CD4-positive, alpha-beta T cell treated with Interleukin-17A for 1 hour (primary cell): ENCODE data around the gene LPIN1.
A peak's percentile ranks its signal among the peaks of the same experiment; 100 is the strongest.

Experiments used
- DNase-seq: peaks from one replicate; pipeline ENCODE4 v3.0.0-alpha.2; 2020

Gene LPIN1, protein sequence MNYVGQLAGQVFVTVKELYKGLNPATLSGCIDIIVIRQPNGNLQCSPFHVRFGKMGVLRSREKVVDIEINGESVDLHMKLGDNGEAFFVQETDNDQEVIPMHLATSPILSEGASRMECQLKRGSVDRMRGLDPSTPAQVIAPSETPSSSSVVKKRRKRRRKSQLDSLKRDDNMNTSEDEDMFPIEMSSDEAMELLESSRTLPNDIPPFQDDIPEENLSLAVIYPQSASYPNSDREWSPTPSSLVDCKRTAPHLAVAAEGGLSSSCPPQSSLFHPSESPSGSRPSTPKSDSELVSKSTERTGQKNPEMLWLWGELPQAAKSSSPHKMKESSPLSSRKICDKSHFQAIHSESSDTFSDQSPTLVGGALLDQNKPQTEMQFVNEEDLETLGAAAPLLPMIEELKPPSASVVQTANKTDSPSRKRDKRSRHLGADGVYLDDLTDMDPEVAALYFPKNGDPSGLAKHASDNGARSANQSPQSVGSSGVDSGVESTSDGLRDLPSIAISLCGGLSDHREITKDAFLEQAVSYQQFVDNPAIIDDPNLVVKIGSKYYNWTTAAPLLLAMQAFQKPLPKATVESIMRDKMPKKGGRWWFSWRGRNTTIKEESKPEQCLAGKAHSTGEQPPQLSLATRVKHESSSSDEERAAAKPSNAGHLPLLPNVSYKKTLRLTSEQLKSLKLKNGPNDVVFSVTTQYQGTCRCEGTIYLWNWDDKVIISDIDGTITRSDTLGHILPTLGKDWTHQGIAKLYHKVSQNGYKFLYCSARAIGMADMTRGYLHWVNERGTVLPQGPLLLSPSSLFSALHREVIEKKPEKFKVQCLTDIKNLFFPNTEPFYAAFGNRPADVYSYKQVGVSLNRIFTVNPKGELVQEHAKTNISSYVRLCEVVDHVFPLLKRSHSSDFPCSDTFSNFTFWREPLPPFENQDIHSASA

DNA sequence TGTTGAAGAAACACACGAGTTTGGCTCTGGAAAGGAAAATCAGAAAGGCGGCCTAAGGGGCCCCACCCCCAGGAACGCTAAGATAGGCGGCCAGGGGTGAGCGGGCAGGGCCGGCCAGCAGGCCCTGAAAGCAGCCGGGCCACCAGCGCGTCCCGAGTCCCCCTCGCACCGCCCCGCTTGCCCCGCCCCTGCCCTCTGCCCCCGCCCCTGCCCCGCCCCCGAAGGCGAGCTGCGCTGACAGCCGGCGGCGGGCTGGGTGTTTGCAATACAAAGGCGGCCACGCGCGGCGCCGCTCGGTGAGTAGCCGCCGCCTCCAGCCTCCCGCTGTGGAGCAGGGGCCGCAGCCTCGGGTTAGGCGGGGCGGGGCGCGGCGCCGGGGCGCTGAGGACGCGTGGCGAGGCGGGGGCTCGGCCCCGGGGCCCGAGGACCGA is at the start of gene LPIN1:
TSS of gene LPIN1 (plus strand) at position 257 of the 431 bp plus-strand sequence. CDS start 18,910 bp downstream, outside the sequence.
- peak; percentile 90 for DNase-seq

DNA sequence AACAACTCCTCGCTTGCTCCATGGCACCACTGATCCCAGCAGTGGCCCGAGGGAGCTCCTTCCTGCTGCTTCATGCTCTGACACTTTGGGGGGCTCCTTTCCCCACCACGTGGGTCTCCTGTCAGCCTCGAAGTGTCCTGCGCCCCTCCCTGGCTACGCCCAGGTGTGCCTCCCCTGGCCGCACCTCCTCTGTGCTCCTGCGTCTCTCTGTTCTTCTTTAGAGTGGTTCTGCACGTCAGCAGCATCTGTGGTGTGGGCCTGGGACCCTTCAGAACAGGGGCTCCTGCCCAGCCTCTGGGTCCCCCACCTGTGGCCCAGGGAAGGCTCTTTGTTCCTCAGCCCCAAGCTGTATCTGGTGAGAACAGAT is 49.7 kb upstream of the LPIN1 start:
- DNase-seq = no peak

DNA sequence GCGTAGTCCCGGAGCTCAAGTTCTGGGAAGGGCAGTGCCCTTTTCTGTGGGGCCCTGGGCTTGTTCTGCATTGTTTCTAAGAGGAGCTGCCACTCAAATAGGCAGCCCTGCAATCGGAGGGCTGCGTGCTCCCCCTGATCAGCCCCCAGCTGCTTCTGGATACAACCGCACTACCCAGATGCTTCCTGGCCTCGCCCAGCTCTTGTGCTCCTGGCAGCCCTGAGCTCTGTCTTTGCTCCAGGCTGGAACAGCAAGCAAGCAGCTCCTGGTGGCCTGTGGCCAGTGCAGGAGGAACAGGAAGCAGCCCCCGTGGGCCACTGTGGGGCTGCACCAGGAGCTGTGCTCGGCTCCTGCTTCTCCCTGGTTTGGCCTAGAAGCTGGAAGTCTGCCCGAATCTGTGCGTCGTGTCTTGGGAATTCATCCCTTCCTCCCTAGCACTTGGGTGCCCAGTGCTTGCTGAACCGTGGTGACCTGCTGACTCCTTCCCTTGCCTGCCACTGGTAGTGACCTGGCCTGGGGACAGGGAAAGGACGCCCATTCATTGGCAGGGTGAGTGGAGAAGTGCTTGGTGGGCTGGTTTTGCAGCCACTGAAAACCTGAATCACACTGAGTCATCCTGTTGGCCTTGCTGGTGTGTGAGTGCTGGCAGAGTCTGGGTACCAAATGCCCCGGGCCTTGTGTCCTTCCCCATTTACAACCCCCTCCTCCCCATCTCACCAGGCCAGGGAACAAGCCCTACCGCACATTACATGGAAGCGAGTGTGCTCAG is 49.1 kb upstream of the LPIN1 start:
- DNase-seq = no peak

DNA sequence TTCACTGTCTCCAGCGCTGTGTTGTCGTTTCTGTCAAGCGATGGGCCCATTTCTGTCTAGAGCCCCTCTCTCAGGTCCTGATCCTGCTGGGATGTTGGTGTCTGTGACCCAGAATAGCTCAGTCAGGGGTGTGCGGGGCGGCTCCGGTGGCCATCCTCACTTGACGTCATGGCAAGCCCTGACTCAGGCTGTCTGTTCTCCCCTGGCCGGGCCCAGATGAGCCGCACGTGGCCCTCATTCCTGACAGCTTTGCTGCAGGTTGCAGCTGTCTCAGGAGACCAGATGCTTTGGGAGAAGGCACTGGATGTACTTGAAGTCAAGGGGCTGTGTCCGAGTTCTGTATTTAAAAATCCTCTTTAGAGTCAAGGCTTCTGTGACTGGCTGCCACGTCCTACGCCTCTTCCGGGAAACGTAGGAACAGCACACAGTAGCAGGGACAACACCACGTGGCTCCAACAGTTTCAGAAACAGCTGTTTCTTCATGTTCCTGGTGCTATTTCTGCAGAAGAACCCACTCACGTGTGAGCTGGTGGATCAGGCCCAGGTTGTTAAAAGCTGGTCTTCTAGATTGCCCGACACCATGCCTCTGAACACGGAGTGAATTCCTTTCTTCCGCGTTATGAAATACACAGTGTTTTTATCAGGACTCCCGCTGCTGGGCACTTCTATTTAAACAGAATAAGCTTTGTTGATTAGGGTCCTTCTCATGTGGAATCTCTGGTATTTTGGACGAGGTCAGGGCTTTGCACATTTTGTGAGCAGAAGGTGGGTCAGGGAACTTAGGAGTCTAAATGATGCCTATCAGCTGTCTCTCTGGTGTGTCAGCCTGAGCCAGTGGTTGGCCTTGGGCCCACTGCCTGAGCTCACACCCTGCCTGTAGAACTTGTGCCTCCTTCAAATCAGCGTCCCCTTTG is 48.2 kb upstream of the LPIN1 start:
- DNase-seq = no peak

DNA sequence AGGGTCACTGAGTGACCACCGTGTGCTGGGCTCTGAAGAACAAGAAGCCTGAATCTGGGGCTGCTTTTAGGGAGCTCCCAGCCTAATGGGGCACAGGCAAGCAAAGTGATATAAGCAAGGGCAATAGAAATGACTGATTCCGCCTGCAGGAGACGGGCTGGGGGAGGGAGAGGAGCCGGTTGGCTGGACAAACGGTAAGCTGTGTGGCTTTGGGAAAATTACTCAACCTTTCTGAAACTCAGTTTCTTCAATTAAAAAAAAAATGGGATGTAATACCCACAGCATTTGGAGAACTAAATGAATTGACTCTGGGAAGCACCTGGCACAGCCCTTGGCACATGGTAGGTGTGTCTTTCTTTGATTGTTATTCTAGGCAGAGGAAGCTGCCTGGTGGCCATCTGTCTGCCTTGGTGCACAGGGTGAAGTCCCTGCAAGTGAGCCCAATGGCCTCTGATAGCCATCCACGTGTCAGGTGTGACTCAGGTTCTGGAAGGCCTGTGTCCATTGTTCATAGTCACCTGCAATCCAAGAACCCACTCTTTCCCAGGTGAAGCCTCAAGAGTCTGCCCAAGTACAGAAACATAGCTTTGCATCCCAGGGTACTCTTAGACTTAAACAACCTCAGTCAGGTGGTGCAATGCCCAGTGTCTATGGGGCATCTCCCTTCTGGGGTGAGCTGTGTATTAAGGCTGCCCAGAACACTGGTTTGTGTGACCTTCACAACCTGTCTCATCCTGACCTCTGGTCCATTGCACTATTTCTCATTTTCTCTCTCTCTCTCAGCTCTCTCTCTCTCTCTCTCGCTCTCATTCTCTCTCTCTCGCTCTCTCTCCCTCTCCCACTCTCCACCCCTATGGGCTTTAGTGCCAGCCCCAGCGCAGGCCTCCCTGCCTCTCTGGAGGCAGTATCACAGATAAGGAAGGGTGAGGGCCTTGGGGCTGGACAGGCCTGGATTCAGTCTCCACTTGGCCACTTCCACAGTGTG is 46.5 kb upstream of the LPIN1 start:
- no peak for DNase-seq

DNA sequence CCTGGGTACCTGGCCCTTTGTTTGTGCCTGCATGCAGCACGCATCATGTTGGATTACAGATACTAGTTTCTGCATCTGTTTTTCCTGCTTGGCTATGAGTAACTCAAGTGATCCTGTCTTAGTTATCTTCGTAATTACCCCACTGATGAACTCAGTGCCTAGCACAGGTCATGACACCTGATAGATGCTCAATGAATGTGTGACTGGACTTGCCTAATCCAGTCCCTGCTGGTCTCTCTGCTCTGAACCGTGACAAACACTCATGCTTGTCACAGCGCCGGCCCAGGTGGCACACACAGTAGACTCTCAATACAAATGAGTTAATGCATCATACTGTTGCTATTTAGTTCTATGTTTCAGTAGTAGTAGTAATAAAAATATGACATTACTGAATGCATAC is 45.2 kb upstream of the LPIN1 start:
- no peak for DNase-seq

DNA sequence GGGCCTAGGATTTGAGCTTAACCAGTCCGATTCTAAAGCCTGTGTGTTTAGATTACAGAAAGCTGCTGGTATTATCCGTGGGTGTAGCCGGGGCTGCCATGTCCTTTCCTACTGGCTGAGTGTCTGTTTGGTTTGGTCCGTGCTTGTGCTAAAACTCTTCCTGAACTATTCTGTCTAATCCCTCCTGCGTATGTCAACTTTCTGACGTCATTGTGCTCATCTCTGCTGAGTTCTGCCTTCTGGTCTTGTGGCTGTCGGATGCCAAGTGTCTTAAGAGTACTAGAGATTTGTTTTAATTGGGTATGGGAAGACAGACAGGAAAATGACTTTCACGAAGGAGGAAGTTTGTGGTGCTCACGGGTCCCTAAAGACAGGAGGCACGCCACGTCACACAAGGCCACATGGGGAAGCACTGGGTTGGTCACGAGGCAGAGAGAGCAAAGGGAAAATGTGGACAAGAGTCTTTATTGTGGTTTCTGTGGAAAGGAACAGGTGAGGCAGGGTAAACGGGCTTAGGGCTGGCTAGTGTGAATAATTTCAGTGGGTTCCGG is 44.6 kb upstream of the LPIN1 start:
- DNase-seq = peak; percentile 41

DNA sequence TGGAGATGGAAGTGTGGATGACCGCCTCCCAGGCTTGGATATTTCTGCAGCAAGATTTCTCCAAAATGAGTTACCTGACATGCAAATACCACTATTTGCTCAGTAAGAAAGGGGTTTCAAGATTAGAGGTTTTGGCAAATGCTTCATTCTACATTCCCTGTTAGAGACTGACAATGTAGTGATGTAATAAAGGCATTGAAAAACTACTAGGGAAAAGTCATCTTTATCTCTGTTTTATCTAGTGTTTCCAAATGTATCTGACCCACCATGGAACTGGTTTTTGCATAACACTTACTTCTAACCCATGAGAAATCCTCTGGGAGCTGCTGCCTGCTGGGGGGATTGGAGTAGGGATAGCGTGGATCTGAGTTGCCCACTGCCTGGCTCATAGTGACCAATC is 43.5 kb upstream of the LPIN1 start:
- DNase-seq = no peak

DNA sequence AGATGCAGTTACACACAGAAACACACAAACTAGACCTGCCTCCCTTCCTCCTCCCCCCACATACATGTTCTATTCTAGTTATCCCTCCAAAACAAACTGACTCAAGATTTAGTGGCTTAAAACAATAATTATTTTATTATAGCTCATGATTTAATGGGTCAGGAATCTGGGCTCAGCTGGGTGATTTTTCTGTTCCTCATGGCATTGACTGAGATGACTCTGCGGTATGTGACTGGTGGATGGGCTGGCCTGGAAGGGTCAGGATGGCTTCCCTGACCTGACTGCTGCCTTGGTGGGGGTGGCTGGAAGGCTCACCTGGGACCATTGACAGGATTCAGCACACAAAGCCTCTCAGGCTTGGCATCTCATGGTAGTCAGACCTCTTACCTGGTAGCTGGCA is 42.7 kb upstream of the LPIN1 start:
- no peak for DNase-seq

DNA sequence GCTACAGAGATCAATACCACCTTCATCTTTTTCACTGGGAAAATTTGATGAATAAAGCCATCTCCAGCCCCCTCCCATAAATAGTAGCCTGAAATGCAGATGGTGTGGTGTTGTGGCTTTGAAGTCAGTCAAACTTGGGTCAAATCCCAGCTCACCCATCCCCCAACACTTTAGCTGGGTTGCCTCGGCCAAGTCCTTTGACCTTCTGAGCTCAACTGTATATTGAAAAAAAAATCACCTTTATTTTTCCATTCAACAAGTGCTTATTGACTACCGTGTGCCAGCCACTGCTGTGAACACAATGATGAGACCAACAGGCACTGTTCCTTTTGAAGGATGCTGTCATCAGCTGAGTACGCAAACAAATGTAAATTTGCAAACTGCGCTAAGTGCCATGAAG is 41.4 kb upstream of the LPIN1 start:
- DNase-seq = no peak

DNA sequence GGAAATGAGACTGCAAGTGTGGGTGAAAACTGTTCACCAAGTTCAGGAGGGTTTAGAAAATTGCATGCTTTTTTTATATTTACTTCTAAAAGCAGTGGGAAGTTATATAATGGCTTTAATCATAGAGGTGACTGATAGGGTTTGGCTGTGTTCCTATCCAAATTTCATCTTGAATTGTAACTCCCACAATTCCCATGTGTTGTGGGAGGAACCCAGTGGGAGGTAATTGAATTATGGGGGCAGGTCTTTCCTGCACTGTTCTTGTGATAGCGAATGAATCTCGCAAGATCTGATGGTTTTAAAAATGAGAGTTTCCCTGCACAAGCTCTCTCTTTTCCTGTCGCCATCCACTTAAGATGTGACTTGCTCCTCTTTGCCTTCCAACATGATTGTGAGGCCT is 40.7 kb upstream of the LPIN1 start:
- no peak for DNase-seq

DNA sequence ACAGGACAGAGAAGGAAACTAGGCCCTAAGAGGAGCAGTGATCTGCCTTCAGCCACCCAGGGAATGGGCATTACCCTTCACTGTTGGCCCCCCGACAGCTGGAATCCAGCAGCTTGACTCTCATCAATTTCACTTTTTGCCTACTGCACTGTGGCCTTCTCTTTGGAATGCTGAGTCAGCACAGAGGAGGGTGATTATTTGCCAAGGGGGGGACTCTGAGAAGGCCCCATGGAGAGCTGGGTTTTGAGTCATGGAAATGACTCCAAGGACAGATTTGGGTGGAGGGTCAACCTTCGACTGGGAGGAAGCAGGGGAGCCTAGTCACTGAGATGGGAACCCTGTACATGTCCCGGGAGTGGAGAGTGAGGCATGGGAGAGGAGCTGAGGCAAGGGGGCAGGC is 38.3 kb upstream of the LPIN1 start:
- DNase-seq = no peak

DNA sequence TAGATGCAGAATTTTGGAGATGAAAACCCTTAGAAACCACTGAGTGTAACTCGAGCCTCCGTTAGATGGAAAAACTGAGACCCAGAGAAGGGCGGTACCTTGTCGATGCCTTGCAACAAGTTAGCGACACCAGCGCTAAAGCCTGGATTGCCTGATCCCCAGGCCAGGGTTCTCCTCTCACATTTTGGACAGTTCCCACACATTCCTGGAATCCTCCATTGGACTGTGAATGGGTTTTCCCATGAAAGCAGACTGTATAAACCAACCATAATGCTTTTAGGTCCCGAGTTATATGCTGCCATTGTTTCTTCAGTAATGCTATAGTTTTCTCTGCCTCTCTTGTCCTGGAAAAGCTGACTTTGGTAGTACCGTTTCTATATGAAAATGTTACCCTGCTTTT is 37.1 kb upstream of the LPIN1 start:
- no peak for DNase-seq

DNA sequence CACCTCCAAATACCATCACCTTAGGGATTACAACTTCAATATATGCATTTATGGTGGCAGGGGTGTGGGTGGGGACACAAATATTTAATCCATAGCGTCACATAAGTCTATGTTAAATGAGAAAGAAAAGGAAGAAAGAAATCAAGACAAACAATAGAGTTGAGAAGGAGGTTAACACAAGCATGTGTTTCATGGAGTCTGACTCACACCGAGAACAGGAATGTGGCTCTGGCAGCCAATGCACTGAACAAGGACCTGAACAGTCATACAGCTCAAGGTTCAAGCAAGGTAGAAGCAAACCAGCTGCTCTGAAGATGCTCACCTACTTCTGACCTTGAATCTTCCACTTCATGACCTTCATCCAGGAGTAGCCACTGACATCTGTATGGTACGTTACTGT is 36.2 kb upstream of the LPIN1 start:
- DNase-seq = no peak

DNA sequence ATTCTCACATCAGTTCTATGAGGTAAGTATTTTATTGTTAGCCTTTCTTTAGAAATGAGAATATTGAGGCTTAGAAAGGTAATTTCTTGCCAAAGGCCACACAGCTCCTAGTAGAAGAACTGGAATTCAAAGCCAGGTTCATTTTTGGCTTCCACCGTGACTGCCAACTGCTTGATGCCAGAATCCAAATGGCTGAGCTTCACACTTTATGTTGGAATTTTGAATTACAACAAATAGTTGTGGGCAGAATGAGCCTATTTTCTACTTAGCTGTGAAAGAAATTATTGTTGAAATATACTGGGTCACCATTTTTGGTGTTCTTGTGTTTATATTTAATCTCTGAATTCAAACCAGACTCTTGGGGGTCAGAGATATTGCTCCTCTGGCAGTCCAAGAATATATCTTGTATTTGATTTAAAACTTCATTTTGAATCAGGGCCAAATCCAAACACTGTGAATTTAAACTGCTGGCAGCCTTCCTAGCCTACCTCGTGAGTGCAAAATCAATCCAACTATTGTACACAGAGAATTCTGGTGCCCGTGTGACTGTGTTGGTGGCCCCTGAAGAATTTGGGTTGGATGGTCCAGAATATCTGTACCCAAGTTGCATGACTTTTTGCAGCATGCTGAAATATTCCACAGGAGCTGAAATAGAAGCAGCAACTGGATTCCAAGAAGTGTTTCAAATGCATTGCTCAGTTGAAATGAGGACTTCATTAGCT is 35.6 kb upstream of the LPIN1 start:
- no peak for DNase-seq

DNA sequence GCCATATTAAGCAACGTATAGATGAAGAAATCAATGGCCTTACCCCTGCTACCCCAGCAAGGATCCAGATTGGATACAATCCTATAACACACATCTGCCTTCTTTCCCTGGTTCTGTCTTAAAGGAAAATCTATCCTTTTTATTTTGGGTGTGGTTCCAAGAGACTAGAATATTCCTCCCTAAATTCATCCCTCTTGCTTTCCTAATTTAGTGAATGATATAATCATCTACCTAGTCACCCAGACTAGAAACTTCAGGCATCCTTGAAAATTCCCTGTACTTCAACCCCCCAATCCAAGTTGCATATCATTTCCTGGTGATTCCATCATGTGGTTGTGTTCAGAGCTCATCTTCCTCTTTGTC is 35.1 kb upstream of the LPIN1 start:
- DNase-seq = no peak

DNA sequence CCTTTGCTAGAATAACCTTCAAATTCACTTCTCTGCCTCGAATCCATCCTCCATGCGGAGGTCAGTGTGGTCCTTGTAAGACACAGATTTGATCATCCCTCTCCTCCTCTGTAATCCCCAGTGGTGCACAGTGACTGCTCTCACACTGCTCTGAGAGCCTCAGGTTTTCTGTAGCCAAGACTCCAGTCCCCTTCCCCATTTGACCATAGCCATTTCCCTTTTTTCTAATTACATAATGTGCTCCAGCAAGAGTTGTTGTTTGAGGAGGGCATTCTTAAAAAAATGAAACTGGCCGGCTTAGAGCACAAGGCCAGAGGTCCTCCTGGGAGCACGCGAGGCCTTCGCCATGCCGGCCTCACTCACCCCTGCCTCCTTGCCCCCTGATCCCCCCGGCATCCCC is 34.7 kb upstream of the LPIN1 start:
- DNase-seq = no peak

DNA sequence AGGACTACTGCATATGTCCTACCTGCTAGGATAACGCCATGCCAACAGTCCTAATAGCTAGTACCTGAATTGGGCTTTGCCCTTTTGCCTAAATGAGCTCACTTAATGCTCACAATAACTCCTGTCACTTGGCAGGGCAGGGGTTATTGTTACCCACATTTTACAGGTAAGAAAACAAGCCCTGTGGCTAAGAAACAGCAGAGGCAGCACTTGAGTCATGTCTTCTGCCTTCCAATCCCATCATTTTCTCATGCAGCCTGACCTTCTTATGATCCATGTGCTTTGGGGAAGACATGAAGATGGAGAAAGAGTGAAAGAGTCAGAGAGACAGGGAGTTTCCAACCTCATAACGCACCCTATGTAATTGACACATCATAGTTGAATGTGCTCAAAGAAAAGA is 33.6 kb upstream of the LPIN1 start:
- DNase-seq = no peak

DNA sequence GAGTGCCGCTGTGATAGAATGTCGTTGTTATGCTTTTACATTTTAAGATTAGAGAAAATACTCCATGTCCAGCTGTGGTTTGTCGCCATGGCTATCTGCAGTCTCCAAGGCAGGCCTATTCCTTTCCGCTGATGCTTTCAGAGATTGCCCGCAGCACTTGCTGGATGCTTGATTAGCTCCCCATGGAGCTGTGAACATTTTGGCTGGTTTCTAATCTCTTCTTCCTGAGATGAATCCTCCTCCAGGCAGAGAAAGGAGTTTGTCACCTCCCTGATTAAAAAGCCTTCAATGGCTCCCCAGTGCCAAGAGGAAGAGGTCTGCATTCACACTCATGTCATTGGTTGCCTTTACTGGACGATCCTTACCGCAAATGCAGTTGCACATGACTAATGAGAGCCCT is 32.6 kb upstream of the LPIN1 start:
- no peak for DNase-seq
